ENCODE data around the gene MSRB2. TPM values are rescaled to one million over a fixed set of nuclear protein-coding genes. Genes with fewer than 3 reads are reported as not detected.

MSRB2 gene
- total and polyA plus RNA-seq, 2 experiments from 2014 or later = 9.5 to 34.6 TPM

- H3K9me2 ChIP-seq (ENCODE audit: insufficient read depth) = no peaks in the 10 kb centered on the region
- H3K4me1 ChIP-seq (ENCODE audit: insufficient read depth) = peaks cover 4% of the 10 kb centered on the region; the same call in 1 of the 2 replicates
- H3K36me3 ChIP-seq (ENCODE audit: insufficient read depth) = no peaks in the 10 kb centered on the region
- ATAC-seq (peak; percentile 93), DNase-seq (ENCODE audit: low spot score) (peak; percentile 47)
- H3K27me3 ChIP-seq (ENCODE audit: insufficient read depth) = no peaks in the 10 kb centered on the region
- no peak overlapping the region for H2AFZ ChIP-seq
- H3K27ac Mint-ChIP-seq = no peak overlapping the region
- no peak overlapping the region for H3K4me2 ChIP-seq
- no peak overlapping the region for H3K4me3 ChIP-seq
- no peaks in the 10 kb centered on the region for H4K20me1 ChIP-seq (replicated peaks; ENCODE audit: insufficient read depth)
- no peak overlapping the region for H3K4me3 Mint-ChIP-seq
- TF ChIP-seq ZNF331 (CRISPR knock-in tag; IDR thresholded peaks at IDR 0.05; ENCODE audit: low read depth) (no peak), EZH2 (IDR thresholded peaks at IDR 0.05; ENCODE audit: low read depth, unreplicated experiment) (no peak), ETS1 (IDR thresholded peaks at IDR 0.05) (no peak), REST (IDR thresholded peaks at IDR 0.05; ENCODE audit: unreplicated experiment) (no peak), ZNF114 (CRISPR knock-in tag; IDR thresholded peaks at IDR 0.05) (no peak), CTCF (conservative IDR thresholded peaks at IDR 0.05; ENCODE audit: low read depth in 2 of 2) (no peak), CREB1 (CRISPR knock-in tag; IDR thresholded peaks at IDR 0.05; ENCODE audit: low read depth) (no peak), JUNB (IDR thresholded peaks at IDR 0.05; ENCODE audit: unreplicated experiment) (no peak), ZNF462 (CRISPR knock-in tag; IDR thresholded peaks at IDR 0.05) (no peak), STAT1 (IDR thresholded peaks at IDR 0.05; ENCODE audit: unreplicated experiment) (no peak), POLR2AphosphoS5 (IDR thresholded peaks at IDR 0.05; ENCODE audit: low read depth) (no peak), EZH2phosphoT487 (IDR thresholded peaks at IDR 0.05; ENCODE audit: unreplicated experiment) (no peak)
- peaks cover 21% of the 10 kb centered on the region for H3K4me1 Mint-ChIP-seq
- H3K27me3 Mint-ChIP-seq (ENCODE audit: insufficient read depth, low read depth, poor library complexity) = peaks cover 6% of the 10 kb centered on the region
- H3K27ac ChIP-seq (ENCODE audit: low read depth) = no peak overlapping the region
- H3K79me2 ChIP-seq (replicated peaks; ENCODE audit: insufficient read depth) = no peaks in the 10 kb centered on the region
- H3F3A ChIP-seq (replicated peaks; ENCODE audit: low read depth) = no peaks in the 10 kb centered on the region
- no peaks in the 10 kb centered on the region for H3K9me3 Mint-ChIP-seq
- H3K36me3 Mint-ChIP-seq (ENCODE audit: low read depth) = no peaks in the 10 kb centered on the region; the same call in 1 of the 3 replicates
Observed at GRCh38 chr10:23106331-23107072, 11.1 kb downstream of the MSRB2 start.
